Stimulated activated CD4-positive, alpha-beta T cell treated with anti-CD3 and anti-CD28 coated beads, TNF-alpha, amount 100 ng/mL, for 48 hours (primary cell): ENCODE results near the gene CCR9.

Experiments
- DNase-seq, 3 donors: peaks; one replicate each; pipeline ENCODE4 v3.0.0-alpha.2; 2020; ENCODE audit warnings: low read depth in 3 of 3

Gene CCR9

DNA sequence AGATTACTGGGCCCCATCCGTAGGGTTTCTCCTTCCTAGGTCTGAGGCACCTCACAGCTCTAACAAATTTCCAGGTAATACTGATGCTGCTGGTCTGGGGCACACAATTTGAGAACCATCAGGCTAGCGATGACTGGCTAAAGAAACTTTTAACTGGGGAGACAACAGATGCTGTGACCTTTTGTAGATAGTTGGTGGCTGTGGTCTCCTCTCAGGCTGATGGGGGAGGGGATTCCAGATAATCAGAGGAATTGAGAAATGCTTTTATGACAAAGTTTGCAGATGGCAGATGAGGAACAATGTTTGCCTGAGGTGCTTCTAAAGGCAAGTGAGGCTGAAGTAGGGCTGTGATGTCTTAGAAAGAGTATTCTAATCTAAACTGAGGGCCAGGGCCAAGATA lies 13.8 kb upstream of the CCR9 start:
- DNase-seq, result no peak

DNA sequence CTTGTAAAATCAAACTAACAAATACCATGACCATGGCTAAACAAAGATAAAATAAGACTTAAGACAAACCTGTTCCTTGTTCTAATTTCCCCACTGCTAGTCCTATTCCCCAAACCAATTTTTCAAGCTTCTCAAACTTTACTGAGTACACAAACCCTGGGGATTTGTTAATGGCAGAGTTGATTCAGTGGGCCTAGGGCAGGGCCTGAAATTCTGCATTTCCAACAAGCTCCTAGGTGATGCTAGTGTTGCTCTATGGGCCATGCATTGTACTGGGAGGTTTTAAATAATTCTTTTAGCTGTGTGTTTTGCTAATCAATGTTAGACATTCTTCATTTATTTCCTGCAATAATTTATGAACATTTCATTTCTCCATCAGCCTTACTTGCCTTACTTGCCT lies 13.3 kb upstream of the CCR9 start:
- DNase-seq, result no peak

DNA sequence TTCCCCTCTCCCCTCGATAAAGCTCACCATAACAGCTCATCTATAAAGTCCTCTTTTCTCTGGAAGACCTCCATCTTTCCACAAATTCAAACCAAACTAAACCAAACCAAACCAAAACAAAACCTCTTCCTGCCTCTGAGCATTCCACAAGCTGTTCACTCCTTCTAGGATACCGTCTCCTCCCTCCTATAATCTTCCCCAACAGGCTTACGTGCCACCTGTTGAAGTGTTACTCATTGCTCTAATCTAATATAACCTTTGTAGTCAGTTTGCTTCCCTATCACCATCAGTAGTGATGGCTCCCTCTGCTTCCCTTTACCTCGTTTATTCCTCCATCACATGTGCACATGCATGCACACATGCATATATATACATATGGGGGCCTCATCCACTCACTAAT lies 12.7 kb upstream of the CCR9 start:
- DNase-seq, result no peak

DNA sequence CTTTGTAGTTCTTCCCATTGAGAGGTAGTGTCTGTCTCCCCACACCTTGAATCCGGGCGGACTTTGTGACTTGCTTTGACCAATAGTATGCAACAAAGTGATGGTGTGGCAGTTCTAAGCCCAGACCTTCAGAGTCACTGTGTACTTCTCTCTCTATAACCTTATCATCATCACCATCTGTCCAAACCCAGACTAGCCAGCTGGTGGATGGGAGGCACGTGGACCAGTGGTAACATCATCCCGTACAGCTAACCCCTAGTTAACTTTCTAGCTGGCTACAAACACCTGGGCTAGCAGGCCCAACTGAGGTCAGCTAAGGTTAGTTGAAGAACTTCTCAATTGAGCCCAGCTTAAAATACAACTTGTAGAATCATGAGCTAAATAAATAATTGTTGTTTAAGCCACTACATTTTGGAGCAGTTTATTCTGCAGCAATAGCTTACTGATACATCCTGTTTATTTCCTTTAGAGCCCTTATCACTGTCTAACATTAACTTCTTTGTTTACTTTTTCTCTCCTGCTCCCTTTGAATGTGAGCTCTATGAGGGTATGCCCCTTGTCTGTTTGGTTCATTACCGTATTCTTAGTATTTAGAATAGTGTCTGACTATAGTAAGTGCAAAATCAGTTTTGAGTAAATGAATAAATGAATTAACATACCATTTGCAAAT lies 11.5 kb upstream of the CCR9 start:
- no peak for DNase-seq

DNA sequence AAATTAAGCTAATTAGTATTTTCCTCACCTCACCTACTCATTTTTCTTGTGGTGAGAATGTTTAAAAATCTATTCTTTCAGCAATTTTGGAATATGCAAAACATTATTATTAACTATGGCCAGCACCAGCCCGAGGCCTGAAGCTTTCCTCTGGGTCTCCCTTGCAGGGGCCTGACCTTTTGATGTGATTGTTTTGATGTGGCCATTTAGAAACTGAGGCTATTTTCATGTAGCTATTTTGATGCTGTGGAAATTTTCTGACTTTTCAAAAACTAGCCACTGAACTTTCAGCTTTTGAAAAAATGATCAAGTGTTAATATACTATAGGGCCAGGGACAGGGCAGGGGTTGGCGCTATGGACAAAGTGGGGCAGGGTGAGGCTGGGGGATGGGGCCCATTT lies 8.2 kb upstream of the CCR9 start:
- DNase-seq, result no peak

DNA sequence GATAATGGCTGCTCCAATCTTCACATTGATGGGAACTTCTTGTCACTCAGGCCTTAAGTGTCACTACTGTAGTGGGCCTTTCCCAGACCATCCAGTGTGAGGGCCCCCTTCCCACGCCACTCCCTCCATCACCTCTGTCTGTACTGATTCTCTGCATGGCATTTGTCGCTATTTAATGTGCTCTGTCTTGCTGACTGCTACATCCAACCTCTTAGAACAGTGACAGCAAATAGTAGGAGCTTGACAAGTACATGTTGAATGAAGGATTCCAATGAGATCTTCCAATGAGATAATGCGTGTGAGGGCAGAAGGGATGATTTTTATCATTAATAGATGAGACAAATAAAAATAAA lies 5.6 kb upstream of the CCR9 start:
- no peak for DNase-seq

DNA sequence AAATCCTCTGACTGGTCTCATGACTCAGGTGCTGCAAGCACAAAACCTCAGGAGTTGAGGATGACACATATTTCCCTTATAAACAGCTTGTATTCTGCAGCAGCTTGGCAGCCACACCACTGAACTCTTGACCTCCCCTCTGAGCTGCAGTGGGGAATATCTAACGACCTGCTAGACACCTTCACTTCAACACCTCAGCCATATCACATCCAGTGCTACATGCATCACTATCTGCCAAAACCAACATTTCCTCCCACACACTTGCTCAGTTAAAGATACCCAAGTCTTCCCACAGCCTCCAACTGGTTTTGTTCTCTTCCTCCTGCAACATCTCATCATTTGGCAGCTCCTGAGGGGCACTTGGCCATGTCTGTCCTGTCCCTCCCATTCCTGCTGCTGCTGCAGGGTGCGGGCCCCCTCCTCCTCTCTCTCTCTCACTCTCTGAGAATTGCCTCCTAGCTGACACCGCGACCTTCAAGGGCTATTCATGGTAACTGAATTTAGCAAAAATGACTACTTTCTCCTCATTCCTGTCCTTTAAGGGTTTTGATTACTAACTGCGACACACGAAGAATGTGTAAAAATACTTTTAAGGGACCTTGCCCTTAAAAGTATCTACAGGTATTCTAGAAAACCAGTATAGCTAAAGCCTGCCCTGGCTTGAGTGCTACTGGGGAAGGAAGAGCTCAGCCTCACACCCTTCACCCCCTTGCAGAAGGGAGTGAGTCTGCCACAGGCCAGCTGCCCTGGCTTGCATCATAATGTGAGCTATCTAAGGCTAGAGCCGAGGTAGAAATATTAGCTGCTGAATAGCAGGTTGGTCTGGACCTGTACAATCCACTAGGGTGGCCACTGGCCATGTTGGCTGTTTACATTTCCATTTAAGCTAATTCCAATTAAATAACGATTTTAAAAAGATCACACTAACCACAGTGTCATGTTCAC lies 5.0 kb upstream of the CCR9 start:
- DNase-seq, result peak in 1 of 3 donors; percentile 15

DNA sequence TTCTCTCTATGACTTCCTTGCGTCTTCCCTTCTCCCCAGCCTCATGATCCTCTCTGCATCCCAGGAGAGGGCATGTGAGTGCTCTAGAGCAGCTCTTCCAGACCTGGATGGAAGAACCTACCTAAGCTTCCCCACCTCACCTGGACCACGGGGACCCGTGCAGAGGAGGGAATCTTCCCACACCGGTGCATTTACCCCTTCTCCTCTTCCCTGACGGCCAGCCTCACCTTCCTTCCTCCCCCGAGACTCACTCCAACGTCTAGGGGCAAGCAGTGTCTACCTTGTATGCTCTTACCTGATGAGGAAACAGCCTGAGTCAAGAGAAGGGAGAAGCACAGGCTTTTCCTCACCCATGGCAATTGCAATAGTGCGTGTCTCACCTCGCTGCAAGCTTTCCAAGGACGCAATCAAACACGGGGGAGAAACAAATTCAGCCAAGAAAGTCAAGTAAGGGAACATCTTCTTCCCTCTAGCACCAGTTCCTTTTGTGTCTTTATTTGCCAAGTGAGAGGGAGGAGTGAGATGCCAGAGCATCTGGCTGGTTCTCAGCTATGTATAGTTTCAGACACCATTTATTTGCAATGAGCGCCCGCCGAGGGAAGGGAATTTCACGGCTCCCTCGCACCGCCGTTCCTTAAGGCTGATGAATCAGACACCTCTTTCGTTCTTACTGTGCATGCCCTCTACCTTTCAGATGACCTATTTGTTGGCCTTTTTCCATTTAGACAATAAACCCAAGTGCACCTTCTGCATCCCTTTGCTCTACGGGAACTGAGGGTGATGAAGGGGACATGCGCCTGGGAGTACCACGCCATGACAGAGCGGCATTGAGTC lies 1.8 kb upstream of the CCR9 start:
- DNase-seq, result no peak

DNA sequence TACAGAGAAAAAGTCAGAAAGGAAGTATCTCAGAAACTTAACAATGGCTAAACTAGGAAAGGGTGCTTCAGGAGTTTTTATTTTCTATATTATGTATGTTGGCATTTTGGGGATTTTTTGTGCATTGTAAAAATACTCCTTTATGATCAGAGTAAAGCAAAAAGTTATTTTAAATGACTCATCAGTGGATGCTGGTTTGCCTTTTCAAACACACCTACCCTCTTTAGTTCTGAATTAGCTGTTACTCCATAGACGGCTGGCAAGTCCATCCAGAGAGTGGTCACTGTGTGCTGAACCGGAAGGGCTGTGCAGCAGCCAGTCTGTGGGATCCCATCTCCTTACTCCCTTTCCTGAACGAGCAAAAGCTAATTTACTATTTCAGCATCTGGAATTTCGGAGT lies 942 bp downstream of the CCR9 start:
- DNase-seq, result no peak

DNA sequence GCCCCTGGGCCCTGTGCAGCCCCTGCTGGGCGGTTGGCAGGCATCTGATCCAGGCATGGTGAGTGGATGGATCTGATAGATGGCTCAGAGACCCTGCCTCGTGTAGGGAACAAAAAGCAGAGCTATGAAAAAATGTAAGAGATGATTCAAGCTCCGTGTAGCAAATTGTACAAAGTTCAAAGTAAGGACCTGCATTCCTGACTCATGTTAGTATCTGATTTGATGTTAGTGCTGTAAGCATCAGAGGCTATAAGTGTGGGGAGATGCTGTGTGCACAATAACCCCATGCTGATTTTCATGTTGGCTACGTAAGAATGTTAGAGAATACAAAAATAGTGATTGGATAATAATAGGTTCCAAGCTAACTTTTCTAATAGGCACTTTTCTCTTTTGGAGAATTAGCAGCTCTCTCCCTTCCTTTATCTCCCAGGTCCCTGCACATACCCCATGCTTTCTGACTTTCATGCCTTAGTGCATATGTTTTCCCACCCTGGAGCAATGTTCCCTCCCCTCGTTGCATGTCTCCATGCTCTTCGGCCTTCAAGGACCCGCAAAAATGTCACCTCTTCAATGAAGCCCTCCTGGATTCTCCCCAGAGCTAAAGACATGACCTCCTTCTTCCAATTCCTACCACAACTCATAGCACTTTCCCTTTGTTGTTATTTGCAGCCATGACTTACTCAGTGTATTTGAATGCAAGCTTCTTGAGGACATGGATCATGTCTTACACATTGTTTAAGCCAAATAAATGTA lies 1.6 kb downstream of the CCR9 start:
- no peak for DNase-seq

DNA sequence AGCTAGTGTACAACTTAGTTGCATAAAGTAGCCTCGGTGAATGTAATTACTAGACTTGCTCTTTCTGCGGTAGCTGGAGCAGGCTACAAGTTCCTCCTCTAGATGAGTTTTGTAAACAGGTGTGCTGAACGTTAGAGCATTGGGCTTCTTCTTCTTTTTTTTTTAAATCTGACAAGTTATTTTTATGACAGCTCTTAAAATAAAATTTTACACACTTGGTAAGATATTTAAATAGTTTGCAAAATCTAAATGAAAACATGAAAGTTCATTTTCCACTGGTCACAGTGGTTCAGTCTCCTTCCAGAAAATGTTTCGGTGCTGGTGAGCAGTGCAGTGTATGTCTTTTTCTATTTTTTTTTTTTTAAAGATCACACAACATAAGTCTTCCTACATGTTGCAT lies 3.0 kb downstream of the CCR9 start:
- no peak for DNase-seq

DNA sequence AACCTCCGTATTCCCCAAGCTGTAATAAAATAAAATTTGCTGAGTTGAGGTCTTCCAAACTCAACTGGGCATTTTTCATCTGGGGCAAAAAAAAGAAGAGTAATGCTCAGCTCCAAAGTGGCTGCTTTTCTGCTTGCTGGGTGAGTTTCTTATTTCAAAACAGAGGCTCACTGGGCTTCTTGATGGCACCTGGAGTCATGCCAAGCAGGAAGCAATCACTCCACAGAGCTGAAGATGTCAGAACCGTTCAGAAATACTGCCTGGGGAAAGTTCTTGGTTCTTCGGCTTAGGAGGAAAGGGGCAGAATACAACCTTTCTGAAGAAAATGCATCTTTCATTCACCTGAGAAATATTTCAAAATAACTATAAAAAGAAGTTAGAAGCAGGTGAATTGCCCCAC lies 4.1 kb downstream of the CCR9 start:
- no peak for DNase-seq

DNA sequence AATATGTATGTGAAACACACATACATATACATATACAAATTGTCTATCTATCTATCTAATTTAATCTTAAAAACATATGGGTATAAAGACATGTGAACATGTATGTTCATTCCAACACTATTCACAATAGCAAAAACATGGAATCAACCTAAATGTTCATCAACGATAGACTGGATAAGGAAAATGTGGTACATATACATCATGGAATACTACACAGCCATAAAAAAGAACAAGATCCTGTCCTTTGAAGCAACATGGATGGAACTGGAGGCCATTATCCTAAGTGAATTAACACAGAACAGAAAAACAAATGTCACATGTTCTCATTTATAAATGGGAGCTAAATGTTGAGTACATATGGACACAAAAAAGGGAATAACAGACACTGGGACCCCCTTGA lies 5.8 kb downstream of the CCR9 start:
- no peak for DNase-seq

DNA sequence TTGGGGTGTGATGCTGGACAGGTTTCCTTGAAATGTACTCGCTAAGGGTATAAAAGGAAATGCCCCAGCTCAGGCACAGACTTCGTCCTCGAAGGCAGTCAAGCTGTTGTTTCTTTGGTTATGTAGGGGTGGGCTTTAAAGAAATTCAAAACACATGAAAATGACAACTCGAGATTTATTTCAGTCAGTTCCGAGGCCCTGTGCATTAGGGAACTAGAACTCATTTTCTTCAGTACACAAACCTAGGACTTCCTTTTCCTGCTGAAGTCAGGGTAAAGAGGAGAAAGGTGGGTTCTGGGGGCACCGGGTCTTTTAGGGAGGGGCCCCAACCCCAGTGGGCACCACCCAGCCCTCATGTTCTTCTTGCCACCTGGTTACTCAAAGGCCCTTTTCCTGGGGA lies 7.7 kb downstream of the CCR9 start:
- no peak for DNase-seq

DNA sequence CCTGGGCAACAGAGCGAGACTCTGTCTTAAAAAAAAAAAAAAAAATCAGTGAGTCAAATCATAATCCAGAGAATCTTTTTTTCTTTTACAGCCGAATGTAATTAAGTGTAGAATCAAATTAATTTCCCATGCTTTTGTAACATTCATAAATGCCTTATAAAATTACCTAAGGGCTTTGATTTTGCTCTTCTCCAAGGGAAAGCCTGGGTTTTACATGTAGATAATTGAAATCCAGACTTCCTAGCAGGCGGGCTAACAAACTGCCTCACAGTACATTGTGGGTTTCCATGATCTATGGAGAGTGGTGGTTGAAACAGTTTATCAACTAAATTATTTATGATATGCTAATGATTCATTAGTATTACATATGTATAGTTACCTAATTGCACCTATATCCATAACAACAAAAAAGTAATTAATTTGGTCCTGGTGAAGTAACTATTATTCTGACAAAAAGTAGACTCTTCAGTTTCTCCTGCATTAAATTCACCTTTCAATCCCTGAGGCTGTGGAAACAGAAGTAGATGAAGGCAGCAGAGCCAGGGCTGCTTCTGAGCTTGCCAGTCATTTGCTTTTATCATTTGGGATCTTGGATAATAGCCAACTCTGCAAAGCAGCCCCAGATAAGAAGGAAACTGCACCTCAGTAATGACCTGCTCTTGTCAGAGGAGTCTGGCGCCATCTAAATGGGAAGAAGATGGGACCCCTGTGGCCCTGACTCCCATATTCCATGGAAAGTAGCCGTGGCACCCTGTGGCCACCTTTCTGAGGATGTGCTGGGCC lies 9.5 kb downstream of the CCR9 start:
- DNase-seq, result no peak

DNA sequence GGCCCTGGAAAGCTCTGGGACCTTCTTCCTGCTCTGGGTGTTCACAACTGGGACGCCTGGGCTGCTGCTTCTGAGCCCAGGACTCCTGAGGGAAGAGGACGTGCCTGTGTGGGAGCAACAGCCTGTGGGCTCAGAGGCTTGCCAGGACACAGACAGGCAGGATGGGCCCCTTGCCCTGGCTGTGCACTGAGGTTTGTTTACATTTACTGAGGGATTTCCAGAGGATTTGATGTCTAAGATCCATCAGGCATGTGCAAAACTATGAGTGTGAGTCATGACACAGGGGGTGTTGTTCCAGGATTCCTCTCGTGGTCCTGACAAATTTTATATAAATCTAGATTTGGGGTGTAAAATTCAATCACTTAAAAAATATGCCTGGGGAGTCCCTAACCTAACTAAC lies 10.6 kb downstream of the CCR9 start:
- DNase-seq, result no peak

DNA sequence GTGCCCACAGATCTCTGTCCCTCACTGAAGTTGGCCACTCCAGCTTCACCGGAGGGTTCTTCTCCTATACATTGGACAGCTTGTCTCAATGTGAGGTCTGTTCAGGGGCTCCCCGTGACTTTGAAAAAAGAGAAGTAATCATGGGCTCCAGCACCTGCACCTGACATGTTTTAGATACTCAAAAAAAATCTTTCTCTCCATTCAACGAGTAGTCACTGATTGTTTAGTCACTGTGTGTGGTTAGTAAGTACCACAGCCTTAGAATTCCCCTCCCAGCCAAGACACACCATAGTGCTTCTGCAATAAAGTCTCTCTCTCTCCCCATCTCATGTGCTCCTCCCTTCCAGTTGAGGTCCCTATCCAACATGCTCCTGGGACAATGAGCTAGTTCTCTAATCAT lies 18.6 kb downstream of the CCR9 start:
- DNase-seq, result no peak

DNA sequence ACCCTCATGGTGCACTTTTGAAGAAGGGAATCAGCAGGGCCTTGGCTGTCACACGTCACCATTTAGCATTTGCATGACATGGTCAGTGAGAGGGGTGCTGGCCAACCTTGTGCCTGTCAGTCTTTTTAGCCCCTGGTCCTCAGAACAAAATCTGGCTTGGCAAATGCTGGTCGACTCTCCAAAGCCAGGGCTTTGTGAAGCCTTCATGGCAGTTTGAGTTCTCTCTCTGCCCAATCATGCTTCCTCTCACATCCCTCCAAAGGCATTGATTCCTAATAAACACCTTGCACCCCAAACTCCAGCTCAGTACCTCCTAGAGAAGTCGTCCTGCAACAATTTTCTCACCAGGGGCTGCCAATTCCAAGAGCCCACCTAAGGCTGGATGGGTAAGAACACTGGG lies 19.4 kb downstream of the CCR9 start:
- DNase-seq, result no peak

DNA sequence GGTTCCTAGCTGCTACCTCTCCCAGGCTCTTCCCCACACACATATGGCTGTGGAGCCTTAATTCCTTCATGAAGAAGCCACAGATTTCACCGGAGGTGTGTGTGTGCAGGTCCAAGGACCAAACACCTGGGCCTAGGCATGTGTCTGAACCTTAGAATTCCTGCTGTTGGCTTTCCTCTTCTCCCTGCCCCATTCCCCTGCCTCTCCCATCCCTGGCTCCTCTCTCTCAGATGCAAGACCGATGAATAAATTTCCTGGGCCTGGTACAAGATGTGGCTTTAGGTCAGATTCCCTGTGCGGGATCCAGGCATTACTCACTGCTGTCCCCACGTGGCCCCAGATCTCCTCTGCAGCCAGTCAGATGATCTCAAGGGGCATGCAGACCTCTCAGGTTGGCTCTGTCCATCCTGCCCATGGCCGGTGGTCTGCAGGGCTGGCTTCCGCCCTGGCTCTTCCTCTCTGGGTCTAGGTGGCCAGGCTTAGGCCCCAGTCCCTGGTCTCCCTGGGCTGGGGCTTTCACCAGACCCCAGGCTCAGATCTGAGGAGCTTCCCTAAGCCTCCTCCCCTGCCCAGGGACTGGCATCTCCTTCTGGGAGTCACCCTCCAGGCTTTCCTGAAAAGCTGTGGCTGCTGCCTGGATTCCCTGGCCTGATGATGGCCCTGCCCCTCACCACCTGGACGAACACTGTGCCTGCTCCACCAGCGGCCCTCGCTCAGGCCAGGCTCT lies 20.5 kb downstream of the CCR9 start:
- no peak for DNase-seq
